ENCODE data around the gene CAMK4. TPM values are rescaled to one million over a fixed set of nuclear protein-coding genes. Genes with fewer than 3 reads are reported as not detected.

CAMK4 gene
- total and polyA plus RNA-seq, 2 donors (not counting 1 experiment from before 2014, with no cell fraction given) = 0.83 to 5.9 TPM

DNA sequence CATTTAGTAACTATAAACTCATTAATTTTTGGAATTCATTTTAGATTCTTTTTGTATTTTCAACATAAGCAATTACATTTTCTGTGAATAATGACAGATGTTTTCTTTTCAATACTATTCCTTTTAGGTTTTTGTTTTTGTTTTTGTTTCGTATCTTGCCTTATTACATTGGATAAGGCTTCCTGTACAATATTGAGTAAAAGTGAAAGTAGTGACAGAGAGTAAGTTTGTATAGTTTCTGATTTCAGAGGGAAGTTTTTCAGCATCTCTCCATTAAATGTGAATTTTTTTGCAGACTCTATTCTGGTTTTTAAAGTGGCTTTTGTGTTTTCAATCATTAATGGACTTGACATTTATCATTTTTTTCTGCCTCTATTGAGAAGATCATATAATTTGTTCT, 12.8 kb upstream of the CAMK4 start:
- no peak for TF ChIP-seq EZH2 (IDR thresholded peaks at IDR 0.05; ENCODE audit: low read length, missing control alignments)
- TF ChIP-seq, protein P1, sequence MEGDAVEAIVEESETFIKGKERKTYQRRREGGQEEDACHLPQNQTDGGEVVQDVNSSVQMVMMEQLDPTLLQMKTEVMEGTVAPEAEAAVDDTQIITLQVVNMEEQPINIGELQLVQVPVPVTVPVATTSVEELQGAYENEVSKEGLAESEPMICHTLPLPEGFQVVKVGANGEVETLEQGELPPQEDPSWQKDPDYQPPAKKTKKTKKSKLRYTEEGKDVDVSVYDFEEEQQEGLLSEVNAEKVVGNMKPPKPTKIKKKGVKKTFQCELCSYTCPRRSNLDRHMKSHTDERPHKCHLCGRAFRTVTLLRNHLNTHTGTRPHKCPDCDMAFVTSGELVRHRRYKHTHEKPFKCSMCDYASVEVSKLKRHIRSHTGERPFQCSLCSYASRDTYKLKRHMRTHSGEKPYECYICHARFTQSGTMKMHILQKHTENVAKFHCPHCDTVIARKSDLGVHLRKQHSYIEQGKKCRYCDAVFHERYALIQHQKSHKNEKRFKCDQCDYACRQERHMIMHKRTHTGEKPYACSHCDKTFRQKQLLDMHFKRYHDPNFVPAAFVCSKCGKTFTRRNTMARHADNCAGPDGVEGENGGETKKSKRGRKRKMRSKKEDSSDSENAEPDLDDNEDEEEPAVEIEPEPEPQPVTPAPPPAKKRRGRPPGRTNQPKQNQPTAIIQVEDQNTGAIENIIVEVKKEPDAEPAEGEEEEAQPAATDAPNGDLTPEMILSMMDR (conservative IDR thresholded peaks at IDR 0.05 in 1 of 2, IDR thresholded peaks at IDR 0.05 in 1 of 2; ENCODE audit: low read depth in 1 of 2, low read length in 2 of 2) = no peak
- Histone ChIP-seq H3K27me3 (ENCODE audit: control insufficient read depth, insufficient read depth, low read length) (no peaks in the 10 kb centered on the region), H2AFZ (ENCODE audit: low read length) (no peak overlapping the region), H3K4me3 (replicated peaks in 1 of 4; ENCODE audit: control extremely low read depth in 1 of 4, insufficient read depth in 1 of 4, low read depth in 3 of 4, low read length in 4 of 4) (no peak overlapping the region), H3K79me2 (ENCODE audit: control insufficient read depth, insufficient read depth, low read length) (no peaks in the 10 kb centered on the region), H3K27ac (ENCODE audit: insufficient read depth, low read length) (no peak overlapping the region), H4K20me1 (ENCODE audit: control insufficient read depth, extremely low read depth, insufficient read depth, low read length) (no peaks in the 10 kb centered on the region), H3K9me3 (ENCODE audit: control insufficient read depth, insufficient read depth, low read depth, low read length) (no peaks in the 10 kb centered on the region), H3K36me3 (ENCODE audit: control insufficient read depth, insufficient read depth, low read length) (no peaks in the 10 kb centered on the region), H3K9ac (ENCODE audit: insufficient read depth, low read length) (no peak overlapping the region), H3K4me1 (ENCODE audit: control insufficient read depth, extremely low read depth, insufficient read depth, low read length) (no peaks in the 10 kb centered on the region), H3K4me2 (ENCODE audit: extremely low read depth, insufficient read depth, low read length) (no peak overlapping the region)
- DNase-seq (ENCODE audit: low read depth in 2 of 2) = no peak

DNA sequence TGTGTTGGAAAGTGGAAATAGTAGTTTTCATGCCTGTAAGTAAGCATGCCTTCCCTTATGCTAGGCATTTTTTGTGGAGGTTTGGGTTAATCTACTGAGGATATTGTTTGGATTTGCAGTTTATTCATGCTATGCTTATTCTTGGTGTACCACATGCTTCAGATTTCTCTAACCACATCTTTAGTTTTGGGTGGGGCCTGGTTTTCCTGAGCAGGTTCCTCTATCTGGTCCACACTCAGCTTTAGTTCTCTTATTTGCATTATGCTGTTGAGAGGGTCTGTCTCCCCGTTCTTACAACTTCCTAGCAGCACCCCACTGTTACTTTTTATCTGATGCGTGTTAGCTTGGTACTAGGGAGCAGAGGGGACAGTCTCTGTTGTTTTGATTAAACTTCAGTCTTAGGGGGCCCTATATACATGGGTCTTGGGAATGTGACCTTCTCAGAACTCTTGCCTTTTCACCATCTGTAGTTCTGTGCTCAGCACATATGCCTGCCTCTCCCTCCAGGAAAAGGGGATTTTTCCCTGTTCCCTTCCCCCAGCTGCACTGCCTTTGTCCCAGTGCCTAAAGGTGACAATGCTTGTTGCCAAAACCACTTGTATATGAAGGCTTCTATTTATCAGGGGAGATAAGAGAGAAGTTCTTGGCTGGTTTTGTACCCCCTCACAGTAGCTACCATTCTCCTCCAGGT, 10.0 kb upstream of the CAMK4 start:
- no peak overlapping the region for H3K27ac ChIP-seq (ENCODE audit: insufficient read depth, low read length)
- H4K20me1 ChIP-seq (ENCODE audit: control insufficient read depth, extremely low read depth, insufficient read depth, low read length) = no peaks in the 10 kb centered on the region
- DNase-seq (ENCODE audit: low read depth in 2 of 2) = no peak
- no peak for TF ChIP-seq EZH2 (IDR thresholded peaks at IDR 0.05; ENCODE audit: low read length, missing control alignments)
- TF ChIP-seq, protein P1 (conservative IDR thresholded peaks at IDR 0.05 in 1 of 2, IDR thresholded peaks at IDR 0.05 in 1 of 2; ENCODE audit: low read depth in 1 of 2, low read length in 2 of 2) = no peak
- H3K9ac ChIP-seq (ENCODE audit: insufficient read depth, low read length) = no peak overlapping the region
- H3K36me3 ChIP-seq (ENCODE audit: control insufficient read depth, insufficient read depth, low read length) = no peaks in the 10 kb centered on the region
- H3K4me3 ChIP-seq (replicated peaks in 1 of 4; ENCODE audit: control extremely low read depth in 1 of 4, insufficient read depth in 1 of 4, low read depth in 3 of 4, low read length in 4 of 4) = no peak overlapping the region
- no peak overlapping the region for H2AFZ ChIP-seq (ENCODE audit: low read length)
- H3K4me1 ChIP-seq (ENCODE audit: control insufficient read depth, extremely low read depth, insufficient read depth, low read length) = no peaks in the 10 kb centered on the region
- no peaks in the 10 kb centered on the region for H3K79me2 ChIP-seq (ENCODE audit: control insufficient read depth, insufficient read depth, low read length)
- H3K4me2 ChIP-seq (ENCODE audit: extremely low read depth, insufficient read depth, low read length) = no peak overlapping the region
- no peaks in the 10 kb centered on the region for H3K27me3 ChIP-seq (ENCODE audit: control insufficient read depth, insufficient read depth, low read length)
- H3K9me3 ChIP-seq (ENCODE audit: control insufficient read depth, insufficient read depth, low read depth, low read length) = no peaks in the 10 kb centered on the region

DNA sequence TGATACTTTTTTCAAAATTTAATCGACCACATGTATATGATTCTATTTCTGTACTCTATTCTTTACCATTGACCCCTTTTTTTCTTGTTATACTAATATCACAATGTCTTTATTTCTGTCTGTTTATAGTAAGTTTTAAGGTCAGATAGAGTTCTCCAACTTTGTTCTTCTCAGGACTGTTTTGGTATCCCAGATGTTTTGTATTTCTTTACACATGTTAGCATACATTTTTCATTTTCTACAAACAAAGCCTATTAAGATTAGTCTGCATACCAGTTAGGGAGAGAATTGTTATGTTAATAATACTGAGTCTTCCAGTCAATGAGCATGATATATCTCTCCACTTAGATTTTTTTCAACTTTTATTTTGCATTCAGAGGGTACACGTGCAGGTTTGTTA, 8.2 kb upstream of the CAMK4 start:
- Histone ChIP-seq H3K4me2 (ENCODE audit: extremely low read depth, insufficient read depth, low read length) (no peak overlapping the region), H3K9me3 (ENCODE audit: control insufficient read depth, insufficient read depth, low read depth, low read length) (no peaks in the 10 kb centered on the region), H3K9ac (ENCODE audit: insufficient read depth, low read length) (no peak overlapping the region), H2AFZ (ENCODE audit: low read length) (no peak overlapping the region), H4K20me1 (ENCODE audit: control insufficient read depth, extremely low read depth, insufficient read depth, low read length) (no peaks in the 10 kb centered on the region), H3K36me3 (ENCODE audit: control insufficient read depth, insufficient read depth, low read length) (no peaks in the 10 kb centered on the region), H3K27me3 (ENCODE audit: control insufficient read depth, insufficient read depth, low read length) (no peaks in the 10 kb centered on the region), H3K4me1 (ENCODE audit: control insufficient read depth, extremely low read depth, insufficient read depth, low read length) (no peaks in the 10 kb centered on the region), H3K4me3 (replicated peaks in 1 of 4; ENCODE audit: control extremely low read depth in 1 of 4, insufficient read depth in 1 of 4, low read depth in 3 of 4, low read length in 4 of 4) (no peak overlapping the region), H3K27ac (ENCODE audit: insufficient read depth, low read length) (no peak overlapping the region), H3K79me2 (ENCODE audit: control insufficient read depth, insufficient read depth, low read length) (no peaks in the 10 kb centered on the region)
- DNase-seq (ENCODE audit: low read depth in 2 of 2) = peak in 1 of 2 donors; percentile 25
- TF ChIP-seq, protein P1 (conservative IDR thresholded peaks at IDR 0.05 in 1 of 2, IDR thresholded peaks at IDR 0.05 in 1 of 2; ENCODE audit: low read depth in 1 of 2, low read length in 2 of 2) = no peak
- no peak for TF ChIP-seq EZH2 (IDR thresholded peaks at IDR 0.05; ENCODE audit: low read length, missing control alignments)

Data from fibroblast of lung (primary cell).